Right atrium auricular region (tissue), 2 donors: ENCODE results near the gene NCAPD2. TPM values are rescaled to one million over a fixed set of nuclear protein-coding genes. Genes with fewer than 3 reads are reported as not detected.

Source experiments
- DNase-seq: peaks from one replicate; pipeline ENCODE4 v3.0.0-alpha.2; 2019; ENCODE audit warnings: low spot score
- H3K27ac ChIP-seq, 2 donors: fragments of 200-600 bp; sonication (generic); 1 replicate in 1 of 2; 2 replicates in 1 of 2; pipeline ENCODE4 v1.5.1; 2016 to 2019
- H3K27me3 ChIP-seq, 2 donors: fragments of 200-600 bp; sonication (generic); one replicate each; pipeline versions ENCODE4 v1.5.1 to v1.6.0; 2017 to 2019
- H3K36me3 ChIP-seq: fragments of 200-600 bp; sonication (generic); one replicate; pipeline ENCODE4 v1.5.1; 2016
- H3K4me1 ChIP-seq, 2 donors: fragments of 200-600 bp; sonication (generic); one replicate each; pipeline versions ENCODE4 v1.5.1 to v1.6.0; 2017 to 2019
- H3K4me3 ChIP-seq, 2 donors: fragments of 200-600 bp; sonication (generic); 1 replicate in 1 of 2; 2 replicates in 1 of 2; pipeline ENCODE4 v1.5.1; 2017 to 2019; ENCODE audit warnings: mild to moderate bottlenecking in 1 of 2, moderate library complexity in 1 of 2
- H3K9me3 ChIP-seq, 2 donors: fragments of 200-600 bp; sonication (generic); one replicate each; pipeline ENCODE4 v1.5.1; 2019
- total RNA-seq, 2 donors: library from RNA; depleted of rRNA; stranded (reverse); fragments of >200 nt; gene quantifications; one replicate each; pipeline ENCODE4 v1.1.0, GENCODE V29; 2016
- TF ChIP-seq, protein P1 (sequence below), 2 donors: fragments of 200-600 bp; sonication (generic); IDR thresholded peaks; one replicate each; pipeline ENCODE4 v1.5.1; 2019; ENCODE audit warnings: antibody characterized with exemption in 2 of 2

NCAPD2 gene
- total RNA-seq, 2 donors from 2014 or later: 11.6 to 53.5 TPM

DNA sequence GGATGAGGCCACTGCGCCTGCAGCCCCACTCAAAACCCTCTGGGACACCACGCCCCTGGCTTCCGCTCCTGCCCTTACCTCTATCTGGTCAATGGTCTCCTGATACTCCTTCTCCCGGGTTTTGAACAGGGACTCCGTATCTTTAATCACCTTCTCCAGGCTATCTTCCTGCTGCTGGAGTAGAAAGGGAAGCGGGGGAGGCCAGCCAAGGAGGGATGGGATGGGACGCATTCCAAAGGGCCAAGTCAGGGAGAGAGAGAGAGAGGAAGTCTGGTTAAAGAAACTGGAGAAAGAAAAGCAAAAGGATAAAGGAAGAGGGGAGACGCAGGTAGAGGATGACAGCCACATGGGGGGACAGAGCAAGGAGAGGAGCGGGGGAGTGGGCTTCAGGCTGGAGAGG, 54.1 kb downstream of the NCAPD2 start:
- H3K4me1 ChIP-seq: peaks cover 0 to 61% of the 10 kb centered on the region in 2 donors
- H3K4me3 ChIP-seq: no peak overlapping the region
- TF ChIP-seq, protein P1, sequence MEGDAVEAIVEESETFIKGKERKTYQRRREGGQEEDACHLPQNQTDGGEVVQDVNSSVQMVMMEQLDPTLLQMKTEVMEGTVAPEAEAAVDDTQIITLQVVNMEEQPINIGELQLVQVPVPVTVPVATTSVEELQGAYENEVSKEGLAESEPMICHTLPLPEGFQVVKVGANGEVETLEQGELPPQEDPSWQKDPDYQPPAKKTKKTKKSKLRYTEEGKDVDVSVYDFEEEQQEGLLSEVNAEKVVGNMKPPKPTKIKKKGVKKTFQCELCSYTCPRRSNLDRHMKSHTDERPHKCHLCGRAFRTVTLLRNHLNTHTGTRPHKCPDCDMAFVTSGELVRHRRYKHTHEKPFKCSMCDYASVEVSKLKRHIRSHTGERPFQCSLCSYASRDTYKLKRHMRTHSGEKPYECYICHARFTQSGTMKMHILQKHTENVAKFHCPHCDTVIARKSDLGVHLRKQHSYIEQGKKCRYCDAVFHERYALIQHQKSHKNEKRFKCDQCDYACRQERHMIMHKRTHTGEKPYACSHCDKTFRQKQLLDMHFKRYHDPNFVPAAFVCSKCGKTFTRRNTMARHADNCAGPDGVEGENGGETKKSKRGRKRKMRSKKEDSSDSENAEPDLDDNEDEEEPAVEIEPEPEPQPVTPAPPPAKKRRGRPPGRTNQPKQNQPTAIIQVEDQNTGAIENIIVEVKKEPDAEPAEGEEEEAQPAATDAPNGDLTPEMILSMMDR (IDR thresholded peaks at IDR 0.05): no peak

DNA sequence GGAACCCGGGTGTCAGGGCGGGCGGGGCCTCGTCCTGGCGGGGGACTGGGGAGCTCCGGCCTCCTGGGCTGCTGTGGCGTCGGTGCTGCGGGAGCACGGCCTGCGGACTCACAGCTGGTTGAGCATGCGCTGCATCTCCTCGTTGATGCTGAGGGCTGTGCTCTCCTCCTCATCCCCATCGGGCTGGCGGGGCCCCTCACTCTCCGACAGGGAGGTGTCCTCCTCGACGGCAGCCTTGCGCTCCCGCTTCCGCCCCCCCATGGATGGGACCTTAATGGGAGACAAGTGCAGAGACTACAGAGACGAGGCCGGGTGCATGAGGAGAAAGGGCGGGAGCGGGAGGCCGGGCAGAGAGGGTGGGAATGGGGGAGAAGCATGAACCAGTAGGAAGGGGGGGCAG, 54.7 kb downstream of the NCAPD2 start:
- no peak for DNase-seq
- TF ChIP-seq, protein P1 (IDR thresholded peaks at IDR 0.05): no peak
- Histone ChIP-seq H3K4me1 (peaks cover 0 to 67% of the 10 kb centered on the region in 2 donors), H3K9me3 (no peaks in the 10 kb centered on the region), H3K27me3 (no peaks in the 10 kb centered on the region), H3K4me3 (no peak overlapping the region), H3K36me3 (peaks cover 23% of the 10 kb centered on the region), H3K27ac (peak overlapping the region; percentile 94 to 98)

More for the DNA sequence above, 54.1 kb downstream of the NCAPD2 start:
- peaks cover 28% of the 10 kb centered on the region for H3K36me3 ChIP-seq
- H3K27me3 ChIP-seq: no peaks in the 10 kb centered on the region
- no peak for DNase-seq
- H3K27ac ChIP-seq: peak overlapping the region; percentile 94 to 98
- H3K9me3 ChIP-seq: no peaks in the 10 kb centered on the region

DNA sequence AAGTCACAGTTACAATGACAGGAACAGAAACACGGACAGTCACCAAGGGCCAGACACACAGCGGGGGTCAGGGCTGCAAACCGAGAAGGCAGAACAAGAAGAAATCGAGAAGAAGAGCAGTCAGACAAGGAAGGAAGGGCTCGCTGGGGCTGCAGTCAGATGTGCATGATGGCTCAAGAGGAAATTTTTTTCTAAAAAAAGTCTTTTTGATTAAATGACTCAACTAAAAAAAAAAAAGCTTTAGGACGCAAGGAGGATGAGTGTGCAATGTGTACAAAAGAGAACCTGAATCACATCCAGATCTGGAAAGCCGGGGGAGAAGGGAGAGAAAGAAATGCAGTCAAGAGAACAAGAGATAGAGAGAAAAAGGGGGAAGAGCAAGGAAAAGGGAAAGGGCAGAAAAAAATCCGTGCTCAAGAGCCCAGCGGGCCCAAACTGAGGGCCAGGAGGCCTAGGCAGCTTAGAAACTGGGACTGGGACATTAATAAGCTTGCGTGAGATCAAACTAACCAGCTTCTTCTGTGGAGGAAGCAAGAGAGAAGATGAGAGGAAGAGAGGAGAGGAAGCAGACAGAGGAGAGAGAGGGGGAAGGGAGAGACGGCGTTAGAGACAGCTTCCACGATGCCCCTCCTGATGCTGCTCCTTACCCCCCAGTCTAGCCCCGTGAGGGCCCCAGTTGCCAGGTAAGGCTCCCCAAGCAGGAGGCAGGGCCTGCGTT, 55.2 kb downstream of the NCAPD2 start:
- Histone ChIP-seq H3K4me1 (peaks cover 0 to 72% of the 10 kb centered on the region in 2 donors), H3K9me3 (no peaks in the 10 kb centered on the region), H3K4me3 (no peak overlapping the region), H3K27me3 (no peaks in the 10 kb centered on the region), H3K27ac (peak overlapping the region; percentile 94 to 98), H3K36me3 (peaks cover 17% of the 10 kb centered on the region)
- DNase-seq: no peak
- TF ChIP-seq, protein P1 (IDR thresholded peaks at IDR 0.05): no peak

DNA sequence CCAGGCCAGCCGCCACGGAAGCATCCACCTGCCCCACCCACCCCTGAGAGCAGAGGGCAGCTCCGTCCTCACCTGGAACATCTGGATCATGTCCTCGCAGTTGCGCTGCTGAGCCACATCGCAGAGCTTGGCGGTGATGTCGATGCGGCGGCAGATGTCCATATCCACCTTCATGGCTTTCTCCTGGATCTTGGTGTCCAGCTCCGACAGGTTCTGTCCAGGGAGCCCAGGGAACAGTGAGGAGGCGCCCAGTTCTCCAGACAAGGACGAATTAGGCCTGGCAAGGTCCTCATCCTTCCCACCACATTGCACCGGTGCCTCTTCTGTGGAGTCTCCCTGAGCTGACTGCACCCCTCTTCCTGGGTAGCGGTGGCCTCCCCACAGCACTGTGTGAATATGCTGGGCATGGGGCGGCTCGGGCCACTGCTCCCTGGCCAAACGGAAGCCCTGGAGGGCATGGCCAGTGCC, 55.8 kb downstream of the NCAPD2 start:
- H3K27me3 ChIP-seq: no peaks in the 10 kb centered on the region
- DNase-seq: no peak

DNA sequence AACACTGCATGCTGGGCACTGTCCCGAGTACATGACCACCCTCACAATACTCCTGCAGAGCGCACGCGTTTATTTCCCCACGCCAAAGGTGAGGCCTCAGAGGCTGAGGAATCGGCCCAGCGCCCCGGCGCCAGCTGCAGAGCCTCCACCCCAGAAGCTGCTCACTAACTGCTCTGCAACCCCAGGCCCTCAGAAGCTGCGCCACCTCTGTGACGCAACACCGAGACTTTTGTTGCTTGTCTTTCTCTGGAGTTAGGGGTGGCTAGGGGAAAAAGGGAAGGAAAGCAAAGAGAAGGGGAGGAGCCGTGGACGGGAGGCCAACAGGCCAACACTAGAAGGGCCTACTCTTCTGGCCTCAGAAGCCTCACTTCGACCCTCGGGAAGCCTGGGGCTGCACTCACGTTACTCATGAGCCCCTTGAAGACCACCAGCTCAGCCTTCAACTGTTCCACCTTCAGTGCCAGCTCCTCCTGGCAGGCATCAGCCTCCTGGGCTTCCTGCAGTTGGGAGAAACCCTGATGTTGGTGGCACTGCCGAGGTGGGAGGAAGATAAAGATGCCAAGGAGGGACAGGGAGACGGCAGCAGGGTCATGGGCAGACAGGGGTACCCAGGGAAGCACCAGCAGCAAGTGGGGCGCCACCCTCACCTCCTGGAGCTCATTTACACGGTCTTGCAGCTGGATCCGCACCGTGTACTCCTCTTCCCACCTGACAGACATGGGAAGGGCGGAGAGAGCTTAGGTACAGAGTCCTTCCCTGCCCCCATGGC, 56.6 kb downstream of the NCAPD2 start:
- TF ChIP-seq, protein P1 (IDR thresholded peaks at IDR 0.05): no peak
- H3K27me3 ChIP-seq: no peaks in the 10 kb centered on the region
- peaks cover 10% of the 10 kb centered on the region for H3K36me3 ChIP-seq
- H3K4me3 ChIP-seq: no peak overlapping the region
- no peaks in the 10 kb centered on the region for H3K9me3 ChIP-seq
- H3K4me1 ChIP-seq: peaks cover 0 to 84% of the 10 kb centered on the region in 2 donors
- H3K27ac ChIP-seq: peak overlapping the region; percentile 94 to 98
- no peak for DNase-seq

More for the DNA sequence above, 55.8 kb downstream of the NCAPD2 start:
- H3K27ac ChIP-seq: peak overlapping the region; percentile 94 to 98
- no peaks in the 10 kb centered on the region for H3K9me3 ChIP-seq
- peaks cover 0 to 78% of the 10 kb centered on the region in 2 donors for H3K4me1 ChIP-seq
- H3K36me3 ChIP-seq: peaks cover 12% of the 10 kb centered on the region
- no peak overlapping the region for H3K4me3 ChIP-seq
- TF ChIP-seq, protein P1 (IDR thresholded peaks at IDR 0.05): no peak
